Measurements from ENCODE around the gene IGFL1.
"Not testable (repeated sequence)": the region's sequence is repeated elsewhere in the genome, so short reads cannot be mapped to it uniquely, and the experiment has no call there.

Gene IGFL1

DNA sequence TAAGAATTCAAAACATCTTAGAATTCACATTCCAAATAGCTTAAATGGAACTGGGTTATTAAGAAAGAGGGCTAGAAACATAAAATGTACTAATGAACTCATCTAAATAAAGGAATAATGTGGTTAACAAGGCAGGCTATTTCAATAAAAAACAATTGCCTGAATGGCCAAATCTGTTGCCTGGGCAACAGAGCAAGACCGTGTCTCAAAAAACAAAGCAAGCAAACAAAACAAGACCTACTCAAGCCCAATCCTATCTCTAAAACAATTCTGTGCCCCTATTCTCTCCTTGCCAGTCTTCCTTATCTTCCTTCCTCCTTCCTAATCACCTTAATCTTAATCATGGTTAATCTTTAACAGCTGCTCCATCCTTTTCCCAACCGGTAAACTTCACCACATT lies 12.1 kb downstream of the IGFL1 start:
- TF ChIP-seq, protein P1, sequence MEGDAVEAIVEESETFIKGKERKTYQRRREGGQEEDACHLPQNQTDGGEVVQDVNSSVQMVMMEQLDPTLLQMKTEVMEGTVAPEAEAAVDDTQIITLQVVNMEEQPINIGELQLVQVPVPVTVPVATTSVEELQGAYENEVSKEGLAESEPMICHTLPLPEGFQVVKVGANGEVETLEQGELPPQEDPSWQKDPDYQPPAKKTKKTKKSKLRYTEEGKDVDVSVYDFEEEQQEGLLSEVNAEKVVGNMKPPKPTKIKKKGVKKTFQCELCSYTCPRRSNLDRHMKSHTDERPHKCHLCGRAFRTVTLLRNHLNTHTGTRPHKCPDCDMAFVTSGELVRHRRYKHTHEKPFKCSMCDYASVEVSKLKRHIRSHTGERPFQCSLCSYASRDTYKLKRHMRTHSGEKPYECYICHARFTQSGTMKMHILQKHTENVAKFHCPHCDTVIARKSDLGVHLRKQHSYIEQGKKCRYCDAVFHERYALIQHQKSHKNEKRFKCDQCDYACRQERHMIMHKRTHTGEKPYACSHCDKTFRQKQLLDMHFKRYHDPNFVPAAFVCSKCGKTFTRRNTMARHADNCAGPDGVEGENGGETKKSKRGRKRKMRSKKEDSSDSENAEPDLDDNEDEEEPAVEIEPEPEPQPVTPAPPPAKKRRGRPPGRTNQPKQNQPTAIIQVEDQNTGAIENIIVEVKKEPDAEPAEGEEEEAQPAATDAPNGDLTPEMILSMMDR (conservative IDR thresholded peaks at IDR 0.05; ENCODE audit: low read depth, low read length), result no peak
- H3K4me3 ChIP-seq (ENCODE audit: low read length), result no peak overlapping the region
- DNase-seq (ENCODE audit: low read depth), result no peak

DNA sequence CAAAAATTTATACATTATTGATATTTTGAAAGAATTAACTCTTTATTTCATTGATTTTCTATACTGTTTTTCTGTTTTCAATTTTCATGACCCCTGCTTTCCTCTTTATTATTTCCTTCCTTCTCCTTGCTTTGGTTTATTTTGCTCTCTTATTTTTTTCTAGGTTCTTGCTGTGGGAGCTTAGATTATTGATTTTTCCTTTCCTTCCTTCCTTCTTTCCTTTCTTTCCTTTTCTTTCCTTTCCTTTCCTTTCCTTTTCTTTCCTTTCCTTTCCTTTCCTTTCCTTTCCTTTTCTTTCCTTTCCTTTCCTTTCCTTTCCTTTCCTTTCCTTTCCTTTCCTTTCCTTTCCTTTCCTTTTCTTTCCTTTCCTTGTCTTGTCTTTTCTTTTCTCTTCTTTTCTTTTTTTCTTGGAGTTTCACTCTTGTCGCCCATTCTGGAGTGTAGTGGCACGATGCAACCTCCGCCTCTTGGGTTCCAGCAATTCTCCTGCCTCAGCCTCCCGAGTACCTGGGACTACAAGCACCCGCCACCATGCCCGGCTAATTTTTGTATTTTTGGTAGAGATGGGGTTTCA lies 13.6 kb downstream of the IGFL1 start:
- DNase-seq (ENCODE audit: low read depth); H3K4me3 ChIP-seq (ENCODE audit: low read length): not testable (repeated sequence)

DNA sequence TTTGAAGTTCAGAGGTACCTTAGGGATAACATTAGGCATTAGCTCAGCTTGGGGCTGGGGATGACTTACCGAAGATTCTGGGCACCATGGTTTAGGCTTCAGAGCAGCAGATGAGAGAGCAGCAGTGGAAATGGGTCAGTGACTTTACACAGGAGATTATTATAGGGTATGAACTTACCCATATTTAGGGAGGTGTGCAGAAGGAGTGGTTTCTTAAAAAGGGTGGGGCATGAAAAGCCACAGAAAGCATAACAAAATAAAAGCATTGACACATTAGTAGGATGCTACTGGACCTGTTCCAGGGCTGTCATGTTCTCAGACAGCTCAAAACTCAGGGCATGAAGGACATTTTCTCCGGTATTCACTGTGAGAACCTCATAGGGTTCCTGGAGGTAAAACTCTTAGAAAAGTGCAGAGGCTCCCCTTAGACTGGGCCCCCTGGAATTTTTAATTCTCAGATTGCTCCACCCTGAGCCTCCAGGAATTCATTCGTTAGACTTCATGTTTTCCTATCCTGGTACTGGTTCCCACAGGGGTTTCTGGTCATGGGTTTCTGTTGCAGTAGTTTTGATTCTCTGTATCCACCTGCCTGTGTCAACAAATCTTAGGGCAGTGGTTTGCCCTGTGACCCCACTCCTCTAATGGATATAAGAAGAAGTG lies 20.7 kb downstream of the IGFL1 start:
- TF ChIP-seq, protein P1 (conservative IDR thresholded peaks at IDR 0.05; ENCODE audit: low read depth, low read length), result no peak
- DNase-seq (ENCODE audit: low read depth), result no peak
- H3K4me3 ChIP-seq (ENCODE audit: low read length), result no peak overlapping the region

DNA sequence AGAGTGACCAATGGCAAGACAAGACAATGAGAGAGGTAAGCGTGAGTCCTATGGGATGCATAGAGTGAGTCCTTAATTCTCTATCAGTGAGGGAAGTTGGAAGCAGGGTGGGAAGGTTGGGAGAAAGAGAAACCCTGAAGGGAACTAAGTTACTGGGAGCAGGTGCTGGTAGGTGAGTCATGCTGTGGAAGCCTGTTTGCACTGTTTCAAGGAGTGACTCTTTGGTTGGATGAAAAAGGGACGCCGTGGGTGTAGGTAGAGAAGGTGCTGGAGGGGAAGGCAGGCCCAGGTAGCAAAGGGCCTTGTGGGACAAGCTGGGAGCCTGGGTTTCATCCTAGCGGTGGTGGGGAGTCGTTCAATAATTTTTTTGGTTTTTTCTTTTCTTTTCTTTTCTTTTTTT lies 21.9 kb downstream of the IGFL1 start:
- TF ChIP-seq, protein P1 (conservative IDR thresholded peaks at IDR 0.05; ENCODE audit: low read depth, low read length), result no peak
- no peak for DNase-seq (ENCODE audit: low read depth)

DNA sequence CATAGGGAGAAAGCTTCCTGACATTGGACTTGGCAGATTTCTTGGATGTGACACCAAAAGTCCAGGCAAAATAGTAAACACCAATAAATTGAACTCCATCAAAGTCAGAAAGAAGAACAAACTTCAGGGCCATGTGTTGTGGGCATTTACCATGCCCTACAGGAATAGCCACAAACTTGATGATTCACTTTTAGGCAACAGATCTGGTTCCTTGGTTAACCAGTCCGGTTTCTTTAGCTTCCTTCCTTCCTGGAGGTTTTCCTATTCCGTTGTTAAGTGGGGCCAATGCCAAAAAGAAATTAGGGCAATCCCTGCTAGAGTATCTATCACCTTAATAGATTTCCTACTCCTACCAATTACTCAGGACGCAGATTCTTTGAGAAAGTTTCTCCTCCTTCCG lies 25.2 kb downstream of the IGFL1 start:
- DNase-seq (ENCODE audit: low read depth), result no peak
- no peak overlapping the region for H3K4me3 ChIP-seq (ENCODE audit: low read length)
- TF ChIP-seq, protein P1 (conservative IDR thresholded peaks at IDR 0.05; ENCODE audit: low read depth, low read length), result no peak

More for the DNA sequence above, 21.9 kb downstream of the IGFL1 start:
- H3K4me3 ChIP-seq (ENCODE audit: low read length), result no peak overlapping the region

DNA sequence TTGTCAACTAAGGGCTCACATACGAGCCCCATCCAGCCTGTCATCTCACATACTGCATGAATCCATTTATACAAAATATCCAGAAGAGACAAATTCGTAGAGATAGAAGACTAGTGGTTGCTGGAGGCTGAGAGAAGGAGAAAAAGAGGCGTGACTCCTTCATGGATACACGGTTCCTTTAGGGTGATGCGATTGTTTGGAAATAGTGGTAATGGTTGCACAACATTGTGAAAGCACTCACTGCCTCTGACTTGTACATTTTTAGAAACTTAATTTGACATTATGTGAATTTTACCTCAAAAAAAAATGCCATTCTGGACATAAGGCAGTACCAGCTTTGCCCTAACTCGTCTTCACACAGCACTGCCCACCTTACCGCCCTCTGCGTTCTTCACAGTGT lies 27.3 kb downstream of the IGFL1 start:
- no peak for DNase-seq (ENCODE audit: low read depth)
- TF ChIP-seq, protein P1 (conservative IDR thresholded peaks at IDR 0.05; ENCODE audit: low read depth, low read length), result no peak
- no peak overlapping the region for H3K4me3 ChIP-seq (ENCODE audit: low read length)

DNA sequence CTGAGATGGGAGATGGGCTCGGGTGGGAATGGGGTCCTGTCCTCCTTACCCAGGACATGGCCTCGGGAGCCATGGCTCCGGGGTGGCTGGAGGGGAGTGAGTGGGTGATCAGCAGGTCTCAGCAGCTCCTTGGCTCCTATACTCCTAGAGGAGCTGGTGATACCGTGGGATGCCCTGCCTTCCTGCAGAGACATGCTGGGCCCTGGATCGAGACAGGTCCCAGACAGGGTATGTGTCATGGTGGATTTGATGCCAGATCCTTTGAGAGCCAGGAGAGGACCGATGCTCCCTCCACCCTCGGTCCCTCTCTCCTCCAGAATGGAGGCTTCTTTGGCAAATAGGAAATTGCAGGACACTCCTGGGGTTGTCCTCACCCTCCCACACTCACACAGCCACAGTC lies 32.0 kb downstream of the IGFL1 start:
- H3K4me3 ChIP-seq (ENCODE audit: low read length); DNase-seq (ENCODE audit: low read depth): not testable (repeated sequence)

DNA sequence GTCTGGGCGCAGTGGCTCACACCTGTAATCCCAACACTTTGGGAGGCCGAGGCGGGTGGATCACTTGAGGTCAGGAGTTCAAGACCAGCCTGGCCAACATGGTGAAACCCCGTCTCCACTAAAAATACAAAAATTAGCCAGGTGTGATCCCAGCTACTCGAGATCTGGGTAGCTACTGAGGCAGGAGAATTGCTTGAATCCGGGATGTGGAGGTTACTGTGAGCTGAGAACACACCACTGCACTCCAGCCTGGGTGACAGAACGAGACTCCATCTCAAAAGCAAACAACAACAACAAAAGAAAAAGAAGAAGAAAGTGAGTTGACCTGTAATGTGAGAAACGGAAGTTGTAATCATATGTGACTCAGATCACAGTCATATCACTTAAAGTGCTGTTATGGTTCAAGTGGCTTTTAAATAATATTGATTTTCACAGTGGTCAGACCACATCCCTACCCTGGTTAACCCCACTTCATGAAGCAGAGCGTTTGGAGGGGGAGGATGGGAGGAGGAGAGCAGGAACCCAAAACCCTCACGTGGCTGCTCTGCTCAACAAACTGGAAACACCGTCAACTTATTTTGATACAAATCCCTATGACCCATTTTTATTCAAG lies 33.2 kb downstream of the IGFL1 start:
- not testable (repeated sequence) for DNase-seq (ENCODE audit: low read depth); H3K4me3 ChIP-seq (ENCODE audit: low read length)

DNA sequence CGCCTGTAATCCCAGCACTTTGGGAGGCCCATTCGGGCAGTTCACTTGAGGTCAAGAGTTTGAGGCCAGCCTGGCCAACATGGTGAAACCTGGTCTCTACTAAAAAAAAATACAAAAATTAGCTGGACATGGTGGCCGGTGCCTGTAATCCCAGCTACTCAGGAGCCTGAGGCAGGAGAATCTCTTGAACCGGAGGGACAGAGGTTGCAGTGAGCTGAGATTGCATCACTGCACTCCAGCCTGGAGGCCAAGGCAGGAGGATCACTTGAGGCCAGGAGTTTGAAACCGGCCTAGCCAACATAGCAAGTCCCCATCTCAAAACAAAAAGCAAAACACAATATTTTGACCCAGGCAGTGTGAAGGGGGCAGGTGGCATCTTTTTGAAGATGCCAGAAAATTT lies 35.3 kb downstream of the IGFL1 start:
- DNase-seq (ENCODE audit: low read depth); H3K4me3 ChIP-seq (ENCODE audit: low read length): not testable (repeated sequence)
